Left lung (tissue), 10 donors: ENCODE measurements around the gene ANKMY2. TPM values are rescaled to one million over a fixed set of nuclear protein-coding genes. Genes with fewer than 3 reads are reported as not detected.

Experiments
- ATAC-seq: fragments of 200-7000 bp; cut with Tn5 transposase; one replicate; pipeline ENCODE4 v1.9.1; 2020; ENCODE audit warnings: moderate library complexity
- DNase-seq, 4 donors: peaks; one replicate each; pipeline ENCODE4 v3.0.0-alpha.2; 2013 to 2020
- H3K27ac ChIP-seq, 2 donors: fragments of 200-600 bp; sonication (generic) in 1 of 2; one replicate each; pipeline versions ENCODE4 v1.5.0 to v1.8.0; 2020 to 2021
- H3K27me3 ChIP-seq, 2 donors: fragments of 200-600 bp; sonication (generic) in 1 of 2; one replicate each; pipeline versions ENCODE4 v1.5.0 to v1.8.0; 2020 to 2021
- H3K36me3 ChIP-seq, 2 donors: fragments of 200-600 bp; sonication (generic) in 1 of 2; one replicate each; pipeline versions ENCODE4 v1.5.0 to v1.8.0; 2020 to 2021
- H3K4me1 ChIP-seq, 2 donors: fragments of 200-600 bp; one replicate each; pipeline ENCODE4 v1.8.0; 2021
- H3K4me3 ChIP-seq, 2 donors: fragments of 200-600 bp; sonication (generic) in 1 of 2; one replicate each; pipeline versions ENCODE4 v1.5.0 to v1.8.0; 2020 to 2021; ENCODE audit warnings: mild to moderate bottlenecking in 1 of 2
- H3K9me3 ChIP-seq, 2 donors: fragments of 200-600 bp; sonication (generic) in 1 of 2; one replicate each; pipeline versions ENCODE4 v1.5.0 to v1.8.0; 2020 to 2021
- CTCF ChIP-seq, 2 donors: fragments of 200-600 bp; sonication (generic) in 1 of 2; IDR thresholded peaks; one replicate each; pipeline versions ENCODE4 v1.5.0 to v1.8.0; 2021; ENCODE audit warnings: antibody characterized with exemption in 2 of 2
- intact Hi-C, 2 donors: fragments of 100-400 bp; cut with DNase I; formaldehyde crosslinking; loops; one replicate each; pipeline versions ENCODE4 v1.11.2 to v1.14.2; 2022
- polyA plus RNA-seq, 6 donors: library from polyadenylated mRNA; unstranded; fragments of 120-200 nt; gene quantifications; one replicate each; pipeline ENCODE4 v1.2.1, GENCODE V29; 2013; ENCODE audit not compliant: insufficient read length in 6 of 6
- total RNA-seq, 2 donors: library from RNA; stranded (reverse); fragmentation: NEBNext Ultra II Directional; extraction: Animal tissue kit (Norgen Biotek cat#: 25700); gene quantifications; one replicate each; pipeline ENCODE4 v1.2.1, GENCODE V29; 2021
- donor health status: DM: no; HTN: yes; CAD: no.
- donor health status: DM: no; HTN: no; CAD: no.

ANKMY2 gene
- total and polyA plus RNA-seq, 8 donors = 11.8 to 40.7 (median 34.6) TPM

DNA sequence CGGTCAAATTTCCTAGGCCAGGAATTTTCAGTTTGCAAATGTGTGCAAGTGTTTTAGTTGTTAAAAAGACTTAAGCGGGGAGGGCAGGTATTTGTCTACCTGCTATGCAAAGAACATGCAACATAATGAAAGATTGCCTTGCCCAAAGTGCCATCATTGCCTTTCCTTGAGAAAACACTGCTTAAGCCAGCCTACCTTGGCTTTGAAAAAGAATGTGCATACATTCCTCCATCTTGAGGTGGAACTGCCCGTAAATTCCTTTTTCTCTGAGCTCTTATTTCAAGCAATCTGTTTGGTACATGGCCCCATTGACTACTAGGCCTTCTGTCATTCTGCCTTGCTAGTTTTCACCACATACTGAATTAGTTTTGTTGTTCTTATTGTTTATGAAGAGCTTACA lies 29.7 kb upstream of the ANKMY2 start:
- no peak for ATAC-seq

GRCh38 chr7:16671811-16672210 lies 26.3 kb upstream of the ANKMY2 start:
- Histone ChIP-seq H3K9me3 (no peaks in the 10 kb centered on the region), H3K4me1 (peaks cover 12 to 21% of the 10 kb centered on the region in 2 donors), H3K36me3 (peaks cover 0 to 35% of the 10 kb centered on the region in 2 donors), H3K4me3 (no peak overlapping the region), H3K27ac (no peak overlapping the region), H3K27me3 (no peaks in the 10 kb centered on the region)
- DNase-seq (no peak), ATAC-seq (no peak)
- TF ChIP-seq CTCF (IDR thresholded peaks at IDR 0.05) = no peak
- intact Hi-C loops = no loop called here

More for the DNA sequence above, 29.7 kb upstream of the ANKMY2 start:
- no peak for DNase-seq
- no peak for TF ChIP-seq CTCF (IDR thresholded peaks at IDR 0.05)
- H3K9me3 ChIP-seq = no peaks in the 10 kb centered on the region
- no peak overlapping the region for H3K4me3 ChIP-seq
- no peaks in the 10 kb centered on the region for H3K4me1 ChIP-seq
- no peaks in the 10 kb centered on the region for H3K27me3 ChIP-seq
- H3K27ac ChIP-seq = no peak overlapping the region
- intact Hi-C loops = no loop called here
- peaks cover 0 to 33% of the 10 kb centered on the region in 2 donors for H3K36me3 ChIP-seq

DNA sequence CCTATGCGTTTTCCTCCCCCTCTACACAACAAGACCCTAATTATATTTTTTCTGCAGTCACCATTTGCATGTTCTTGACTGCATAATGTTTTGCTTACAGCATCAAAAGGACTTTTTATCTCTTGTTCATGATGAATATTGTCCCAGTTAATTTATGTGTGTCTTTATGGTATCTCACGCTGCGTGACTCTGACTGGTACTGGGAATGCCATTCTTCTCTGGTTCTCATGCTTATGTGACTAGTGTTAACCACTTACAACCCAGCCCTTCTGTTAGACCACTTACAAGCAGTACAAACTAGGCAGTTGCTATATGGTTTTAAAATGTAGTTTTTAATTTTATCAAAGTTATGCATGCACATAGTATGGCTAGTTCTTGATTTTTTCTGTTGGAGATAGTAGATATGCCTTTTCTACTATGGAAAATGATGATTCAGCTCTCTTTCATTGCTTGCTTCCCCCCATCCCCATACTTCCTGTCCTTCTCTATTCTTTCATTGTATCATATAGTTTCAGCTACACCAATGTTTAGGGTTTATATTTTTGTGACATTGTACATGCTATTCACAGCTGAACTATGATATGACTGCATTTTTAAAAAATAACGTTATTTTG lies 25.3 kb upstream of the ANKMY2 start:
- Histone ChIP-seq H3K27ac (no peak overlapping the region), H3K9me3 (no peaks in the 10 kb centered on the region), H3K4me3 (no peak overlapping the region), H3K27me3 (no peaks in the 10 kb centered on the region), H3K36me3 (peaks cover 0 to 36% of the 10 kb centered on the region in 2 donors), H3K4me1 (peaks cover 12 to 21% of the 10 kb centered on the region in 2 donors)
- no peak for TF ChIP-seq CTCF (IDR thresholded peaks at IDR 0.05)
- intact Hi-C loops = no loop called here
- ATAC-seq (no peak), DNase-seq (no peak)

DNA sequence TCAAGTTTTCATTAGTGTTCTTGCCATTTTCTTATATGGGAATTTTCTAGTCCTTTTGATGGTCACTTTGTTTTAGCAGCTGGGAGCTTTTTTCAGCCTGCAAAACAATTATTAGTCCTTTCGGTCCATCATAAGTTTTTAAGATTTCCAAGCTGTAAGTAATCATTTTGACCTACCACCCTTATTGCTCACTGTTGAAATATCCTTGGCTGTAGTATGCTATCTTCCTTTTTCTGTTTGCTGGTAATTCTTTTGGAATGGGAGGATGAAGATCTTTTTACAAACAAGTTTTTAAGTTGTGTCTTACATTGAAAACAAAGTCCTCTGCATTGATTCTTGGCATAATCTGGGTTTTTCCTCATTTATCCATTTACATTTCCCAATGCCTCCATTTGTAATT lies 24.5 kb upstream of the ANKMY2 start:
- no peak for ATAC-seq
- Histone ChIP-seq H3K36me3 (peaks cover 0 to 31% of the 10 kb centered on the region in 2 donors), H3K4me1 (peaks cover 12 to 21% of the 10 kb centered on the region in 2 donors), H3K27me3 (no peaks in the 10 kb centered on the region), H3K4me3 (no peak overlapping the region), H3K27ac (peak overlapping the region in 1 of 2 donors; percentile 2), H3K9me3 (no peaks in the 10 kb centered on the region)
- TF ChIP-seq CTCF (IDR thresholded peaks at IDR 0.05) = no peak
- intact Hi-C loops = no loop called here
- DNase-seq = no peak

- no peak overlapping the region for H3K4me3 ChIP-seq
- H3K9me3 ChIP-seq = no peaks in the 10 kb centered on the region
- intact Hi-C loops = no loop called here
- DNase-seq (no peak), ATAC-seq (no peak)
- H3K27me3 ChIP-seq = no peaks in the 10 kb centered on the region
- TF ChIP-seq CTCF (IDR thresholded peaks at IDR 0.05) = no peak
- H3K36me3 ChIP-seq = peaks cover 0 to 27% of the 10 kb centered on the region in 2 donors
- peak overlapping the region in 1 of 2 donors; percentile 90 for H3K27ac ChIP-seq
- peaks cover 12 to 21% of the 10 kb centered on the region in 2 donors for H3K4me1 ChIP-seq
Observed at GRCh38 chr7:16669581-16669980, 24.0 kb upstream of the ANKMY2 start.
